GM12878 (cell line): ENCODE data around the gene CSF2. TPM values are rescaled to one million over a fixed set of nuclear protein-coding genes. Genes with fewer than 3 reads are reported as not detected.

Experiments
- ATAC-seq: fragments of 200-7000 bp; cut with Tn5 transposase; 3 replicates; pipeline ENCODE4 v1.9.1; 2020; ENCODE audit warnings: mild to moderate bottlenecking, moderate library complexity
- BruUV-seq: library from RNA; stranded (reverse); fragments of 400-500 nt; replicated peaks from 2 replicates; lab custom pipeline; 2021; lab: Mats Ljungman, UMichigan
- CTCF ChIA-PET: fragments of 300-600 bp; sonication (Branson Sonifier 250); formaldehyde crosslinking; extraction: SDS; loops from one replicate; lab custom pipeline; 2021; ENCODE audit warnings: inconsistent platforms; lab: Yijun Ruan, JAX
- POLR2A ChIA-PET: fragments of 350-600 bp; formaldehyde crosslinking; extraction: SDS; loops from one replicate; lab custom pipeline; 2021; ENCODE audit warnings: inconsistent platforms; lab: Charles Lee
- RAD21 ChIA-PET: fragments of 300-600 bp; sonication (Branson Sonifier 250); formaldehyde crosslinking; loops from one replicate; lab custom pipeline; 2023; ENCODE audit warnings: antibody characterized with exemption; ENCODE audit not compliant: unreplicated experiment; lab: Charles Lee
- SMC1A ChIA-PET: fragments of 300-600 bp; sonication (Branson Sonifier 250); formaldehyde crosslinking; loops from one replicate; lab custom pipeline; 2023; ENCODE audit not compliant: unreplicated experiment, uncharacterized antibody; lab: Charles Lee
- DNase-seq: peaks from one replicate; pipeline ENCODE4 v3.0.0-alpha.2; 2011; ENCODE audit warnings: low read depth, low spot score
- FAIRE-seq: peaks from 3 replicates; lab custom pipeline; 2011; peaks lifted over from hg19 to GRCh38; lab: Jason Lieb, UNC
- H2AFZ ChIP-seq: 2 replicates; pipeline ENCODE4 v1.6.0; 2011; ENCODE audit warnings: low read depth, low read length, control low read depth; ENCODE audit not compliant: control insufficient read depth
- H3K27ac ChIP-seq: 2 replicates; pipeline ENCODE4 v1.5.1; 2011; ENCODE audit warnings: control low read depth; ENCODE audit not compliant: control insufficient read depth, insufficient read depth
- H3K27me3 ChIP-seq, 2 experiments: replicated peaks in 1 of 2; 2 replicates each; pipeline versions ENCODE4 v1.6.0 to v1.6.1; 2011; ENCODE audit warnings: low read length in 1 of 2; ENCODE audit not compliant: control insufficient read depth in 2 of 2, insufficient read depth in 2 of 2
- H3K36me3 ChIP-seq, 2 experiments: 2 replicates each; pipeline ENCODE4 v1.5.1; 2011; ENCODE audit warnings: low read length in 1 of 2; ENCODE audit not compliant: control insufficient read depth in 2 of 2, insufficient read depth in 2 of 2
- H3K4me1 ChIP-seq: 2 replicates; pipeline ENCODE4 v1.6.1; 2011; ENCODE audit warnings: mild to moderate bottlenecking, low read length, moderate library complexity, mixed read lengths; ENCODE audit not compliant: control insufficient read depth, insufficient read depth
- H3K4me2 ChIP-seq: 2 replicates; pipeline ENCODE4 v1.6.0; 2011; ENCODE audit warnings: control low read depth; ENCODE audit not compliant: control insufficient read depth, insufficient read depth
- H3K4me3 ChIP-seq: fragments of 200-600 bp; sonication (generic); 2 replicates; pipeline ENCODE4 v1.5.1; 2016
- H3K79me2 ChIP-seq: 2 replicates; pipeline ENCODE4 v1.6.0; 2011; ENCODE audit warnings: low read length; ENCODE audit not compliant: control insufficient read depth, insufficient read depth
- H3K9ac ChIP-seq: 2 replicates; pipeline ENCODE4 v1.8.0; 2011; ENCODE audit warnings: low read length, control low read depth, mixed read lengths; ENCODE audit not compliant: control insufficient read depth, insufficient read depth
- H3K9me3 ChIP-seq: replicated peaks from 3 replicates; pipeline ENCODE4 v1.5.1; 2011; ENCODE audit warnings: mild to moderate bottlenecking, low read length; ENCODE audit not compliant: control insufficient read depth, insufficient read depth
- H4K20me1 ChIP-seq: 2 replicates; pipeline ENCODE4 v1.6.0; 2011; ENCODE audit not compliant: control insufficient read depth, insufficient read depth
- EED ChIP-seq: sonication (generic); IDR thresholded peaks from 2 replicates; pipeline ENCODE4 v1.6.1; 2016; ENCODE audit warnings: antibody characterized with exemption, low read depth
- KDM1A ChIP-seq: fragments of 200-600 bp; sonication (generic); IDR thresholded peaks from 2 replicates; pipeline ENCODE4 v1.6.1; 2016; ENCODE audit warnings: borderline replicate concordance
- MXI1 ChIP-seq: fragments of 150-350 bp; IDR thresholded peaks from 2 replicates; pipeline ENCODE4 v1.6.1; 2011; ENCODE audit warnings: low read depth, mild to moderate bottlenecking, inconsistent platforms, low read length, improper control_type of control experiment
- NFIC ChIP-seq: IDR thresholded peaks from 2 replicates; pipeline ENCODE4 v1.6.1; 2012; ENCODE audit warnings: low read depth, mild to moderate bottlenecking, inconsistent platforms, low read length, moderate library complexity
- NR2C1 ChIP-seq: fragments of 450-650 bp; IDR thresholded peaks from 2 replicates; pipeline ENCODE4 v1.6.1; 2017; ENCODE audit warnings: antibody characterized with exemption, mild to moderate bottlenecking, moderate library complexity
- NR2F1 ChIP-seq: fragments of 450-650 bp; conservative IDR thresholded peaks from 2 replicates; pipeline ENCODE4 v1.6.1; 2017; ENCODE audit warnings: mild to moderate bottlenecking
- RUNX3 ChIP-seq: IDR thresholded peaks from 2 replicates; pipeline ENCODE4 v1.6.1; 2012; ENCODE audit warnings: low read length, inconsistent platforms
- SPI1 ChIP-seq: IDR thresholded peaks from 2 replicates; pipeline ENCODE4 v1.6.1; 2011; ENCODE audit warnings: low read depth, mild to moderate bottlenecking, low read length, moderate library complexity, borderline replicate concordance; ENCODE audit not compliant: insufficient read depth
- WRNIP1 ChIP-seq: IDR thresholded peaks from 2 replicates; pipeline ENCODE4 v1.6.1; 2011; ENCODE audit warnings: low read depth, low read length, improper control_type of control experiment, borderline replicate concordance
- WGBS: methylation state at CpG from one replicate; pipeline ENCODE4 v1.1.6; 2016; ENCODE audit warnings: low lambda C conversion rate; ENCODE audit not compliant: insufficient replicate concordance, insufficient coverage; ENCODE audit errors: missing lambda C conversion rate; 5-methylcytosine and 5-hydroxymethylcytosine counted together
- in situ Hi-C: fragments of 300-500 bp; cut with MboI; formaldehyde crosslinking; loops from 9 replicates; pipeline ENCODE4 v1.14.3; 2018; ENCODE audit warnings: mixed read lengths
- intact Hi-C: fragments of 100-400 bp; cut with micrococcal nuclease; formaldehyde crosslinking; loops from one replicate; pipeline ENCODE4 v1.14.2; 2022; ENCODE audit not compliant: unreplicated experiment
- polyA plus RNA-seq, 11 experiments: library from polyadenylated mRNA; depleted of rRNA in 4 of 11; unstranded in 6 of 11; stranded (reverse) in 5 of 11; fragments of >200 nt; fragmentation: Nextera tagmentation in 4 of 11; fragmentation: Illumina TruSeq in 1 of 11; extraction: Ambion mirVana in 4 of 11; extraction: Trizol in 1 of 11; gene quantifications; 1 replicate in 1 of 11; 2 replicates in 10 of 11; pipeline versions ENCODE4 v1.2.1 to v1.2.3, GENCODE V29; 2011 to 2016; ENCODE audit warnings: inconsistent platforms in 2 of 11, missing spikeins in 2 of 11, low read depth in 1 of 11
- total RNA-seq, 4 experiments: library from RNA; depleted of rRNA in 3 of 4; stranded (reverse); fragments of >200 nt in 3 of 4; fragmentation: Illumina TruSeq in 1 of 4; extraction: Trizol in 1 of 4; gene quantifications; 2 replicates each; pipeline versions ENCODE4 v1.2.1 to v1.2.3, GENCODE V29; 2013 to 2021
- TF ChIP-seq, protein P1 (sequence below): fragments of 150-350 bp; IDR thresholded peaks from 2 replicates; pipeline ENCODE4 v1.6.1; 2016; ENCODE audit warnings: low read depth, low read length
- TF ChIP-seq, protein P2 (sequence below): fragments of 450-650 bp; IDR thresholded peaks from 2 replicates; pipeline ENCODE4 v1.6.1; 2017; ENCODE audit warnings: mild to moderate bottlenecking, low read depth, inconsistent platforms; ENCODE audit not compliant: poor library complexity, severe bottlenecking

The CSF2 gene
- total and polyA plus RNA-seq, 10 of the 15 experiments (the other 5 are each of a cell fraction or from before 2014, with no cell fraction given) = 0.15 to 2.0 (median 0.69) TPM; not detected in 2

DNA sequence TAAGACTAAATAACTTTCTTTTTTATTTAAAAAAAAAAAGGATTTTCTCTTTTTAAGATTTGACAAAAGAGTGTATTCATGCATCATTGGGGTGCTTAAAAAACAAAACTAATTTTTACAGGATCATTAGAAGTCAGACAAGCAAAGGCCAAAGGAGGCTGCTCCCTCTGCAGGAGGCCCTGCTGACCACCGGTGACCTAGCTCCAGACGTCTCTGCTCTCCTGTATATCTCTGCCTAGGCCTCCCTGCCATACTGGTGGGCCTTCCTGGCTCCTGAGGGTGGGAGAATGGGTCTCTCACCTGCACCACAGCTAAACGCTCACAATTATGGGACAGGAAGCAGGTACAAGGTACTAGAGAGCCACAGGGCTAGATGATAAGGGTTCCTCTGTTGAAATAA lies 36.6 kb downstream of the CSF2 start (continued):
- TF ChIP-seq WRNIP1 (no peak), EED (no peak)

DNA sequence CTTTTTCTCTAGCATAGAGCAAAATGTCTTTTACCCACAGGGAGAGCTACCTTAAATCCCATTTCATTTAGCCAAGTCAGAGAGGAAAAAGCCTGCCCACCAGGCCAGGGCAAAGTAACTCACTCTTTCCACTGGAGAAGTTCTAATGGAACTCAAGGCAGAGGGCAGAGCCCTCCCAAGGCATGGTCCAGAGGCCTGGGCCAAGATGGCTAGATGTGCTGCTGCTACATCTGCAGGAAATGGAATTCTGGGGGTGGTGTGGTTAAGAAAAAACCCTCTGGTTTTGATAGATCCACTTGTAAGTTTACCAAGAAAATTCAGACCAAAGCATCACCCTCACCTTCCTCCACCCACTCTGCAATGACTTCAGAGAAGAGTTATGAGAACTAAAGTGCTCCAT lies 37.3 kb downstream of the CSF2 start:
- Histone ChIP-seq H3K4me2 (no peak overlapping the region), H3K27ac (no peak overlapping the region), H3K9ac (no peak overlapping the region), H3K79me2 (no peaks in the 10 kb centered on the region), H3K9me3 (no peaks in the 10 kb centered on the region; the same call in none of the 3 replicates), H3K4me3 (no peak overlapping the region), H3K27me3 (no peaks in the 10 kb centered on the region), H4K20me1 (no peaks in the 10 kb centered on the region), H3K4me1 (peaks cover 7% of the 10 kb centered on the region), H3K36me3 (no peaks in the 10 kb centered on the region), H2AFZ (no peak overlapping the region)
- TF ChIP-seq NR2C1 (no peak), NR2F1 (no peak), RUNX3 (peak; percentile 67), NFIC (peak; percentile 28; the same call in 1 of the 2 replicates), KDM1A (no peak)
- SMC1A ChIA-PET = interaction anchor here (2.0 kb wide), 1 partner anchor 9 kb away, joined by 5 read pairs; no protein-coding TSS in a partner anchor
- intact Hi-C loops (no loop called here), in situ Hi-C loops (no loop called here)
- POLR2A ChIA-PET = interaction anchor here (0.6 kb wide), 1 partner anchor 154 kb away, joined by 4 read pairs; no protein-coding TSS in a partner anchor
- CTCF ChIA-PET = interaction anchor here (0.9 to 1.0 kb wide), 2 partner anchors 10 to 70 kb away, joined by 3 read pairs; no protein-coding TSS in a partner anchor
- RAD21 ChIA-PET = no interaction called here
- ATAC-seq (no peak), DNase-seq (no peak), FAIRE-seq (no peak)
- BruUV-seq = no TSS peak

DNA sequence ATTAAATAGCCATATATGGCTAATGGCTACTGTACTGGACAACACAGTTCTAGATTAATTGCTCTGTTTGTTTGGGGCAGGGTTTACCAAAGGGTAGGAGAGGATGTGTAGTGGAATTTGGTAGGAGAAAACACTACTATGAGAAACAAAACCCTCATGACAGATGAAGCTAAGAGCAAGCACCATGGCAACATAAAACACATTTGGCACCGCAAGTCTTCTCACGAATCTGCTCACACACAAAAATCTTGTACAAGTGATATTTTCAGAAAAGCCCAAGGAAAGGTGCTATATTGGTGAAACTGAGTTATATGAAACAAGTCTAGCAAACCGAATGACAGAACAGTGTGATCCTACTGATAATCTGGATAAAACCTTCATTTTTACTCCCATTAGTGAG lies 38.5 kb downstream of the CSF2 start:
- no TSS peak for BruUV-seq
- Histone ChIP-seq H3K4me2 (no peak overlapping the region), H3K27me3 (no peaks in the 10 kb centered on the region), H3K4me1 (peaks cover 7% of the 10 kb centered on the region), H3K36me3 (no peaks in the 10 kb centered on the region), H3K9me3 (no peaks in the 10 kb centered on the region; the same call in none of the 3 replicates), H4K20me1 (no peaks in the 10 kb centered on the region), H2AFZ (no peak overlapping the region), H3K27ac (no peak overlapping the region), H3K9ac (no peak overlapping the region), H3K79me2 (no peaks in the 10 kb centered on the region), H3K4me3 (no peak overlapping the region)
- FAIRE-seq (no peak), ATAC-seq (no peak), DNase-seq (no peak)
- ChIA-PET POLR2A (no interaction called here), CTCF (interaction anchor here (1.3 kb wide), 1 partner anchor 49 kb away, joined by 6 read pairs; no protein-coding TSS in a partner anchor), SMC1A (interaction anchor here (1.3 to 2.0 kb wide), 2 partner anchors 10 to 13 kb away, joined by 4 to 5 read pairs; no protein-coding TSS in a partner anchor), RAD21 (no interaction called here)
- in situ Hi-C loops (no loop called here), intact Hi-C loops (no loop called here)
- TF ChIP-seq NR2C1 (no peak), SPI1 (no peak), MXI1 (no peak)
- TF ChIP-seq, protein P1, sequence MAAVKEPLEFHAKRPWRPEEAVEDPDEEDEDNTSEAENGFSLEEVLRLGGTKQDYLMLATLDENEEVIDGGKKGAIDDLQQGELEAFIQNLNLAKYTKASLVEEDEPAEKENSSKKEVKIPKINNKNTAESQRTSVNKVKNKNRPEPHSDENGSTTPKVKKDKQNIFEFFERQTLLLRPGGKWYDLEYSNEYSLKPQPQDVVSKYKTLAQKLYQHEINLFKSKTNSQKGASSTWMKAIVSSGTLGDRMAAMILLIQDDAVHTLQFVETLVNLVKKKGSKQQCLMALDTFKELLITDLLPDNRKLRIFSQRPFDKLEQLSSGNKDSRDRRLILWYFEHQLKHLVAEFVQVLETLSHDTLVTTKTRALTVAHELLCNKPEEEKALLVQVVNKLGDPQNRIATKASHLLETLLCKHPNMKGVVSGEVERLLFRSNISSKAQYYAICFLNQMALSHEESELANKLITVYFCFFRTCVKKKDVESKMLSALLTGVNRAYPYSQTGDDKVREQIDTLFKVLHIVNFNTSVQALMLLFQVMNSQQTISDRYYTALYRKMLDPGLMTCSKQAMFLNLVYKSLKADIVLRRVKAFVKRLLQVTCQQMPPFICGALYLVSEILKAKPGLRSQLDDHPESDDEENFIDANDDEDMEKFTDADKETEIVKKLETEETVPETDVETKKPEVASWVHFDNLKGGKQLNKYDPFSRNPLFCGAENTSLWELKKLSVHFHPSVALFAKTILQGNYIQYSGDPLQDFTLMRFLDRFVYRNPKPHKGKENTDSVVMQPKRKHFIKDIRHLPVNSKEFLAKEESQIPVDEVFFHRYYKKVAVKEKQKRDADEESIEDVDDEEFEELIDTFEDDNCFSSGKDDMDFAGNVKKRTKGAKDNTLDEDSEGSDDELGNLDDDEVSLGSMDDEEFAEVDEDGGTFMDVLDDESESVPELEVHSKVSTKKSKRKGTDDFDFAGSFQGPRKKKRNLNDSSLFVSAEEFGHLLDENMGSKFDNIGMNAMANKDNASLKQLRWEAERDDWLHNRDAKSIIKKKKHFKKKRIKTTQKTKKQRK = no peak
- TF ChIP-seq, protein P2, sequence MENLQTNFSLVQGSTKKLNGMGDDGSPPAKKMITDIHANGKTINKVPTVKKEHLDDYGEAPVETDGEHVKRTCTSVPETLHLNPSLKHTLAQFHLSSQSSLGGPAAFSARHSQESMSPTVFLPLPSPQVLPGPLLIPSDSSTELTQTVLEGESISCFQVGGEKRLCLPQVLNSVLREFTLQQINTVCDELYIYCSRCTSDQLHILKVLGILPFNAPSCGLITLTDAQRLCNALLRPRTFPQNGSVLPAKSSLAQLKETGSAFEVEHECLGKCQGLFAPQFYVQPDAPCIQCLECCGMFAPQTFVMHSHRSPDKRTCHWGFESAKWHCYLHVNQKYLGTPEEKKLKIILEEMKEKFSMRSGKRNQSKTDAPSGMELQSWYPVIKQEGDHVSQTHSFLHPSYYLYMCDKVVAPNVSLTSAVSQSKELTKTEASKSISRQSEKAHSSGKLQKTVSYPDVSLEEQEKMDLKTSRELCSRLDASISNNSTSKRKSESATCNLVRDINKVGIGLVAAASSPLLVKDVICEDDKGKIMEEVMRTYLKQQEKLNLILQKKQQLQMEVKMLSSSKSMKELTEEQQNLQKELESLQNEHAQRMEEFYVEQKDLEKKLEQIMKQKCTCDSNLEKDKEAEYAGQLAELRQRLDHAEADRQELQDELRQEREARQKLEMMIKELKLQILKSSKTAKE = no peak
- WGBS = 73% methylated on average over 3 of the region's 3 CpGs
